Inflammatory macrophage (primary cell): ENCODE measurements around the gene GAS5.

Experiments
- DNase-seq, 2 donors: peaks; one replicate each; pipeline ENCODE4 v3.0.0-alpha.2; 2020 to 2022

GAS5 gene

DNA sequence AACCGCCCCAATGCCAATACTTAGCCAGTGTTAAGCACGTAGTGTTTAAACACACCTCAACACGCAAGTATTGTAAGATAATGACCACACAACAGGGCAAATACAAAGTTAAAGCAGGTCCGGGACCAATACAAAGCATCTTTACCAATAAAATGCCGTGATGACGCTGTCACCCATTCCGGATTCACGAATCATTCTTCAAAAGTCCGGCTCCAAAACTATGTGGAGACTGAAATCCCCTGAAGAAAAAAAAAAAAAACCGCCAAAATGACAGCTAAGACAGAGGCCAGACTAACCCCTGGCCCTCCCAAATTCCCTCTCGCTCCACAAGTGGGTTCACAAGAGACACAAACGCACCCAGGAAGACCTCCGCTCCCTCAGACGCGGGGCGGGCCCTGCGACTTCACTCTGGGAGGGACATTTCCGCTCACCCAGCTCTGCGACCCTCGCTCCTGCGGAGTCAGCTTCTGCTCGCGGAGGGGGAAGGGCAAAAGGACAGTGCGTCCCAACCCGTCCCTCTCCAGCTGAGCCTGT is 43.9 kb downstream of the GAS5 start:
- DNase-seq: peak in 1 of 2 donors; percentile 1

GRCh38 chr1:173821680-173822079 is 46.1 kb downstream of the GAS5 start:
- no peak for DNase-seq

- DNase-seq: no peak
These were observed 49.3 kb downstream of the GAS5 start for GRCh38 chr1:173818459-173818858.
